Measurements from ENCODE around the gene RRP9. TPM values are rescaled to one million over a fixed set of nuclear protein-coding genes. Genes with fewer than 3 reads are reported as not detected.
A peak's percentile ranks its signal among the peaks of the same experiment; 100 is the strongest.

Gene RRP9
- total and polyA plus RNA-seq, 10 of the 15 experiments (the other 5 are each of a cell fraction or from before 2014, with no cell fraction given): 4.7 to 91.5 (median 41.7) TPM

DNA sequence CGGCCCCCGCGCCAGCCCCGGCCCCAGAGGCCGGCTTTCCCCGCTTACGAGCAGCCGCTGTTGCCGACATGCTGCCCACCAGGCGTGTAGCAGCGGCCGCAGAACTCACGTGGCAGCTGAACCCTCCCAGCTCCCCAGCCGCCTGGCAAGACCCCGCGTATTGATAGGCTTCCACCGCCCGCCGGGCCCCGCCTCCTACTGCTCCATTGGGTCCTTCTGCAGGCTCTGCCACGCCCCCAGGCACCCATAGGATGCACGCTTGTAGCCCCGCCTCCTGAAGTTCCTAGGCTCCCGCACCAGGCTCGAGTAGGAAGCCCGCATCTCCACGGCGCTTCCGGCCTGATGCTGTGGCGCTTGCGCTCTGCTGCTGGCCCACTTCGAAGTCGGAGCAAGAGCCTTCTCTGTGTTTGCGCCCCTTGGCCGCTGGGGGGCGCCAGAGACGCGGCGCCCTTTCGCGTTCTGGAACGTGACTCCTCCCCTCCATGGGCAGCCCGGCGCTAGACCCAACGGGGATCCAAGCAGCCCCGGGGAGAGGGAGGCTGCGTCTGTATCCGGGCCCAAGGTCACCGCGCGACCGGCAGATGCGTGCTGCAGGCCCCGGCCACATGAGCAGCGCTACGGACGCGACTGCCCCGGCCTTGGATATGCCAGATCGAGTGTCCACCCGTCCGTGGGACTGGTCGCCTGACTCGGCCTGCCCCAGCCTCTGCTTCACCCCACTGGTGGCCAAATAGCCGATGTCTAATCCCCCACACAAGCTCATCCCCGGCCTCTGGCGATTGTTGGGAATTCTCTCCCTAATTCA lies at the start of gene RRP9, which contains the start of gene PARP3 (continued):
- TF ChIP-seq, protein P1, sequence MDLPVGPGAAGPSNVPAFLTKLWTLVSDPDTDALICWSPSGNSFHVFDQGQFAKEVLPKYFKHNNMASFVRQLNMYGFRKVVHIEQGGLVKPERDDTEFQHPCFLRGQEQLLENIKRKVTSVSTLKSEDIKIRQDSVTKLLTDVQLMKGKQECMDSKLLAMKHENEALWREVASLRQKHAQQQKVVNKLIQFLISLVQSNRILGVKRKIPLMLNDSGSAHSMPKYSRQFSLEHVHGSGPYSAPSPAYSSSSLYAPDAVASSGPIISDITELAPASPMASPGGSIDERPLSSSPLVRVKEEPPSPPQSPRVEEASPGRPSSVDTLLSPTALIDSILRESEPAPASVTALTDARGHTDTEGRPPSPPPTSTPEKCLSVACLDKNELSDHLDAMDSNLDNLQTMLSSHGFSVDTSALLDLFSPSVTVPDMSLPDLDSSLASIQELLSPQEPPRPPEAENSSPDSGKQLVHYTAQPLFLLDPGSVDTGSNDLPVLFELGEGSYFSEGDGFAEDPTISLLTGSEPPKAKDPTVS (IDR thresholded peaks at IDR 0.05; ENCODE audit: low read depth, low read length): 0 out of 2 replicates have a peak, but pooled peaks have one; percentile 29
- TF ChIP-seq WRNIP1 (IDR thresholded peaks at IDR 0.05; ENCODE audit: borderline replicate concordance, low read depth, low read length) (no peak), HCFC1 (IDR thresholded peaks at IDR 0.05; ENCODE audit: low read length) (peak; percentile 30; the same call in 1 of the 2 replicates), SP1 (IDR thresholded peaks at IDR 0.05; ENCODE audit: low read depth, low read length) (peak; percentile 98), SMARCA5 (IDR thresholded peaks at IDR 0.05) (peak; percentile 90), ZBTB4 (CRISPR knock-in tag; IDR thresholded peaks at IDR 0.05) (no peak), TAF1 (IDR thresholded peaks at IDR 0.05; ENCODE audit: borderline replicate concordance, low read depth, low read length) (peak; percentile 79; the same call in 1 of the 2 replicates), SPI1 (IDR thresholded peaks at IDR 0.05; ENCODE audit: borderline replicate concordance, insufficient read depth, low read depth, low read length) (0 out of 2 replicates have a peak, but pooled peaks have one; percentile 19), RFX5 (IDR thresholded peaks at IDR 0.05; ENCODE audit: low read depth, low read length) (peak; percentile 58; the same call in 1 of the 2 replicates), MEF2B (IDR thresholded peaks at IDR 0.05; ENCODE audit: partially characterized antibody, poor library complexity, severe bottlenecking) (peak; percentile 39), CREM (IDR thresholded peaks at IDR 0.05; ENCODE audit: low read depth) (peak; percentile 24; the same call in 1 of the 2 replicates), RBBP5 (conservative IDR thresholded peaks at IDR 0.05) (no peak), MYB (IDR thresholded peaks at IDR 0.05; ENCODE audit: borderline replicate concordance, low read depth, low read length) (peak; percentile 35; the same call in 1 of the 2 replicates), BHLHE40 (IDR thresholded peaks at IDR 0.05; ENCODE audit: borderline replicate concordance in 1 of 2, low read depth in 2 of 2, low read length in 1 of 2) (peak; percentile 88 to 94), CHD2 (IDR thresholded peaks at IDR 0.05; ENCODE audit: borderline replicate concordance, low read depth, low read length) (peak; percentile 91)
- TF ChIP-seq, protein P2, sequence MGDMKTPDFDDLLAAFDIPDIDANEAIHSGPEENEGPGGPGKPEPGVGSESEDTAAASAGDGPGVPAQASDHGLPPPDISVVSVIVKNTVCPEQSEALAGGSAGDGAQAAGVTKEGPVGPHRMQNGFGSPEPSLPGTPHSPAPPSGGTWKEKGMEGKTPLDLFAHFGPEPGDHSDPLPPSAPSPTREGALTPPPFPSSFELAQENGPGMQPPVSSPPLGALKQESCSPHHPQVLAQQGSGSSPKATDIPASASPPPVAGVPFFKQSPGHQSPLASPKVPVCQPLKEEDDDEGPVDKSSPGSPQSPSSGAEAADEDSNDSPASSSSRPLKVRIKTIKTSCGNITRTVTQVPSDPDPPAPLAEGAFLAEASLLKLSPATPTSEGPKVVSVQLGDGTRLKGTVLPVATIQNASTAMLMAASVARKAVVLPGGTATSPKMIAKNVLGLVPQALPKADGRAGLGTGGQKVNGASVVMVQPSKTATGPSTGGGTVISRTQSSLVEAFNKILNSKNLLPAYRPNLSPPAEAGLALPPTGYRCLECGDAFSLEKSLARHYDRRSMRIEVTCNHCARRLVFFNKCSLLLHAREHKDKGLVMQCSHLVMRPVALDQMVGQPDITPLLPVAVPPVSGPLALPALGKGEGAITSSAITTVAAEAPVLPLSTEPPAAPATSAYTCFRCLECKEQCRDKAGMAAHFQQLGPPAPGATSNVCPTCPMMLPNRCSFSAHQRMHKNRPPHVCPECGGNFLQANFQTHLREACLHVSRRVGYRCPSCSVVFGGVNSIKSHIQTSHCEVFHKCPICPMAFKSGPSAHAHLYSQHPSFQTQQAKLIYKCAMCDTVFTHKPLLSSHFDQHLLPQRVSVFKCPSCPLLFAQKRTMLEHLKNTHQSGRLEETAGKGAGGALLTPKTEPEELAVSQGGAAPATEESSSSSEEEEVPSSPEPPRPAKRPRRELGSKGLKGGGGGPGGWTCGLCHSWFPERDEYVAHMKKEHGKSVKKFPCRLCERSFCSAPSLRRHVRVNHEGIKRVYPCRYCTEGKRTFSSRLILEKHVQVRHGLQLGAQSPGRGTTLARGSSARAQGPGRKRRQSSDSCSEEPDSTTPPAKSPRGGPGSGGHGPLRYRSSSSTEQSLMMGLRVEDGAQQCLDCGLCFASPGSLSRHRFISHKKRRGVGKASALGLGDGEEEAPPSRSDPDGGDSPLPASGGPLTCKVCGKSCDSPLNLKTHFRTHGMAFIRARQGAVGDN (IDR thresholded peaks at IDR 0.05): peak; percentile 91
- TF ChIP-seq, protein P3, sequence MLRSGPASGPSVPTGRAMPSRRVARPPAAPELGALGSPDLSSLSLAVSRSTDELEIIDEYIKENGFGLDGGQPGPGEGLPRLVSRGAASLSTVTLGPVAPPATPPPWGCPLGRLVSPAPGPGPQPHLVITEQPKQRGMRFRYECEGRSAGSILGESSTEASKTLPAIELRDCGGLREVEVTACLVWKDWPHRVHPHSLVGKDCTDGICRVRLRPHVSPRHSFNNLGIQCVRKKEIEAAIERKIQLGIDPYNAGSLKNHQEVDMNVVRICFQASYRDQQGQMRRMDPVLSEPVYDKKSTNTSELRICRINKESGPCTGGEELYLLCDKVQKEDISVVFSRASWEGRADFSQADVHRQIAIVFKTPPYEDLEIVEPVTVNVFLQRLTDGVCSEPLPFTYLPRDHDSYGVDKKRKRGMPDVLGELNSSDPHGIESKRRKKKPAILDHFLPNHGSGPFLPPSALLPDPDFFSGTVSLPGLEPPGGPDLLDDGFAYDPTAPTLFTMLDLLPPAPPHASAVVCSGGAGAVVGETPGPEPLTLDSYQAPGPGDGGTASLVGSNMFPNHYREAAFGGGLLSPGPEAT (IDR thresholded peaks at IDR 0.05; ENCODE audit: low read depth): peak; percentile 25; the same call in 1 of the 2 replicates
